Left lobe of liver (tissue), 2 donors: ENCODE measurements around the gene DGKB. TPM values are rescaled to one million over a fixed set of nuclear protein-coding genes. Genes with fewer than 3 reads are reported as not detected.

Experiments used
- ATAC-seq: fragments of 200-7000 bp; cut with Tn5 transposase; one replicate; pipeline ENCODE4 v1.9.1; 2020; ENCODE audit warnings: mild to moderate bottlenecking, moderate library complexity
- DNase-seq: peaks from one replicate; pipeline ENCODE4 v3.0.0-alpha.2; 2020; ENCODE audit warnings: low spot score
- total RNA-seq: library from RNA; stranded (reverse); gene quantifications from one replicate; pipeline ENCODE4 v1.2.1, GENCODE V29; 2021
- donor health status: DM: no; HTN: no; CAD: no; lungs with moderate emphysema.
- donor health status: DM: no; HTN: yes; CAD: no.

DGKB gene
- total RNA-seq, 1 donor from 2014 or later = 0.33 TPM

DNA sequence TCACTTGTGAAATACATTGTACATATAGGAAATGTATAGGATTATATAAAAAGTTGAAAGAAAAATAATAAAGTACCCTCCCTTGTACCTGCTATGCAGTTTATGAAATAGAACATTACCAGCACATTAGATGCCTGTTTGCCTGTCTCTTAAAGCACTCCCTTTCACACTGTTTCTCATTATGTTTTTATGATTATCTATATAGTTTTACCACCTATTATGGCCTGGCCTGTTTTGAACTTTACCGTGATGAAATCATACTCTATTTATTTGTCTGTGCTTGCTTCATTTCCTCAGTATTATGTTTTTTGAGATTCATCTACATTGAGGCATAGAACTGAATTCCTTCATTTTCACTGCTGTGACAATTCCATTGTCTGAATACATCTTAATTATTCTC, 41.1 kb downstream of the DGKB start:
- ATAC-seq (no peak), DNase-seq (no peak)

GRCh38 chr7:14859267-14859666, 43.3 kb downstream of the DGKB start:
- DNase-seq (no peak), ATAC-seq (no peak)

- ATAC-seq (peak; percentile 50), DNase-seq (no peak)
These were observed 43.7 kb downstream of the DGKB start for GRCh38 chr7:14858866-14859265.

DNA sequence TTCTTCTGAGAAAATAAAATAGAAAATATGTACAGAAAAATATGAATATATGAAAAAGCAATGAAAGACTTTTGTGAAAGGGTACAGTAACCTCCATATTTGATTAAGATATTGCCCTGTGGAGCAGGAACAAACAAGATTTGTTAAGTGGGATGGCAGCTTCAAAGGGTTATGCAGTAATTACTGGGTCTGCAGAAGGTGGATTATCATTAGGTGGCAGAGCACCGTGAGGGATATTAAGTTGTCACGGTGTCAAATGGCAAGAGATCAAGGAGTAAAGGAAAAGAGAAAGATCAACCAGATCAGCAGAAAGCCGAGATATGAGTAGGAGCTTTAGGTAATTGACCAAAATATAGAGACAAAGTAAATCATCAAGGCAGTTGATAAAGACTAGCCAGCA, 44.1 kb downstream of the DGKB start:
- no peak for ATAC-seq
- no peak for DNase-seq

DNA sequence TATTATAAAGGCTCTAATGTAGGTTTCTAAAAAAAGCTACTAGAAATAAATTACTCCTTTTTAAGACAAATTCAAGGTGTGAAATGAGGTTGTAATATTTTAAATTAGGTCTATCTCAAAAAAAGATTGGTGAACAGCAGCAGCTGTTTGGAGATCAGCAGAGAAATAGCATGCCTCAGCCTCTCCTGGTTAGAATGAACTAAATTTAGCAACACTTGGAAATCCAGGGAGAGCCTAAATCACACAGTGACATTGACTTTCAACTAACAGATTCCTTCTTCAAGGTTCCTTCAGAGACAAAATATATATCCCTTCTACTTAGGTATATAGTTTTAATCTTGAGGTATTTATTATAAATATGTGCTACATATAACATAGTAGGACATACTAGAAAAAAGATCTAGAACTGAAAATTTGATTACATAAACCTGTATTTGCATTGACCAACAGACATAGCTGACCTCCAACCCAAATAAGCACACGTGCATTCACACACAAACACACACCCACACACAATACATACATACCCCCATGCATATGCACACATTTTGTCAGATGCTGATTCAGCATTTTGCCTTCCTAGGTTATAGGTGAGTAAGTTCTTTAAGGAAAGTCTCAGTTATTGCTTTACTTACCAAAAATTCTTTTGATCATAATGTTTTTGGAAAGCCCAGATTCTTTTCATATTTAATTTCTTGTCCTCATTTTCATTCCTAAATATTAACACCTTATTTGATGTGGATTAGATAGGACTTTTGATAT, 47.3 kb downstream of the DGKB start:
- DNase-seq = no peak
- ATAC-seq = no peak

DNA sequence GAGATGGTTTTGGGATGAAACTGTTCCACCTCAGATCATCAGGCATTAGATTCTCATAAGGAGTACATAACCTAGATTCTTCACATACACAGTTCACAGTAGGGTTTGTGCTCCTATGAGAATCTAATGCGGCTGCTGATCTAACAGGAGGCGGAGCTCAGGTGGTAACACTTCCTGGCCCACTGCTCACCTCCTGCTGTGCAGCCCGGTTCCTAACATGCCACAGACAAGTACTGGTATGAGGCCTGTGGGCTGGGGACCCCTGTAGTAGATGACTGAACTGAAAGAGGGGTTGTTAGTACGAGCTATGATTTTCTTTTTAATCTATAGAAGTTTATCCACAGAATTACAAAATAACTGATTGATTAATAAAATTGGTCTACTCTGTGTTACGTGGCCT, 48.1 kb downstream of the DGKB start:
- DNase-seq (no peak), ATAC-seq (no peak)

DNA sequence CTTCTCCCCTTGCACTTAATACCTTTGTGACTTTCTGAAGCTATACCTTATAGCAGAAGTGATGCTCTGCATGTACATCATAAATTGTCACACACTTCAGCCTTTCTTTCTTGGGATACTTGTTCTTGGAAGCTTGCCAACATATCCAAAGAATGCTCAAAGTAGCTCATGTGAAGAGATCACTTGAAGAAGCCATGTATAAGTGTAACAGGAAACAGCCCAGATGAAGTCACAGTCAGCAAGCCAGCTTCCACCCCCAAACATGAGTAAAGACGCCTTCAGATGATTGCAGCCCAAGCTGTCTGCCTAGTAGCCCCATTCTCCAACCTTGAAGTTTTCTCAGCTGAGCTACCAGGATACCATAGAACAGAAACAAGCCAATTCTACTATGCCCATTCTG, 50.9 kb downstream of the DGKB start:
- DNase-seq = no peak
- ATAC-seq = no peak

DNA sequence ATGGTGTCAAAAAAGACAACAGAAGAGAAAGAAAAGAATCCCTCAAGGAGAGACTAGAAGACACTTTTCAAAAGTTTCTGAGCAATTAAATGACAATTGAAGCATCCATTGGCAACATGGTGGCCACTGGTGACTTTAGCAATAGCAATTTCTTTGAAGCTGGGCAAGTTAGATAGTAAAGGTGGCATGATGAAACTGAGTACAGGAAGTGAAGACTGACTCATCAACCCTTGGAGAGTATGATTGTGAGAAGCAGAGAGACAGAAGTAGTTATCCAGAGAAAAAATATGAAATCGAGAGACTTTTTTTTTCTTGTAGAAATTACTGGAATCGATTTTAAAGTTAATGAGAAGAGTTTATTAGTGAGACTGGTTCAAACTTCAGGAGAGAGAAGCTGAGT, 52.5 kb downstream of the DGKB start:
- ATAC-seq (no peak), DNase-seq (no peak)

DNA sequence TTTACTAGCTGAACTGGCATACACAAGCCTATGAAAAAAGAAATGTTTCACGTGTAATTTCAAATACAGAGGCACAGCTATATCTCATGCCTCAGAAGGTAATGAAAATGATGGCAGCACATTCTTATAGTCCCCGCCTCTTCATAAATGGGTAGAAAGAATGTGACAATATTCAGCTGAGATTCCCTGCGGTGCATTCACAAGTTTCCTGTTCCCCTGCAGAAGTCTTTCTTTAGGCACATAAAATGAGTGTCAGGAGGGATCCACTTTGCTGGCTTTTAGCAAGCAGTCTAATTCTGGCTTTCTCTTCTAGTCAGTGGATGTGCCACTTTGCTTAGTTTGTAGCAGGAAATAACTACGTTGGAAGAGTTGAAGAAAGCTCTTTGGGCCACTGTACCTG, 56.1 kb downstream of the DGKB start:
- ATAC-seq (no peak), DNase-seq (no peak)

- ATAC-seq (no peak), DNase-seq (no peak)
These were observed 58.8 kb downstream of the DGKB start for GRCh38 chr7:14843755-14844154.

GRCh38 chr7:14842523-14842922, 60.0 kb downstream of the DGKB start:
- ATAC-seq = no peak
- DNase-seq = no peak

DNA sequence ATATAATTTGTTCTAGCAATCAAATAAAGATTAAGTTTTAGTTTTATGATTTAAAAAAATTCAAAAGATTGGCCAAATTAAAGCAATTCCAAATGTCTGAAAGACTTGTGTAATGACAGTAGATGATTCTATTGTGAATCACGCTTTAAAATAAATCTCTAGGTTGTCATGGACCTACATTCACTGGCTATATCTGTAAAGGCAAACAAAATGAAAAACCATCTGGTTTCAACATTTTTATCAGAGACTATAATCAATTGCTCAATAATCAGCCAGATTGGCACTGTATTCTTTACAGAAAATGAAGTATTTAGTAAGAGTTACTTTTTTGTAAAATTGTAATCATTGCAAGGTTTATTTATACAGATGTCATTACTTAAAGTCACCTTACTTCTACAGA, 60.7 kb downstream of the DGKB start:
- ATAC-seq (no peak), DNase-seq (no peak)

DNA sequence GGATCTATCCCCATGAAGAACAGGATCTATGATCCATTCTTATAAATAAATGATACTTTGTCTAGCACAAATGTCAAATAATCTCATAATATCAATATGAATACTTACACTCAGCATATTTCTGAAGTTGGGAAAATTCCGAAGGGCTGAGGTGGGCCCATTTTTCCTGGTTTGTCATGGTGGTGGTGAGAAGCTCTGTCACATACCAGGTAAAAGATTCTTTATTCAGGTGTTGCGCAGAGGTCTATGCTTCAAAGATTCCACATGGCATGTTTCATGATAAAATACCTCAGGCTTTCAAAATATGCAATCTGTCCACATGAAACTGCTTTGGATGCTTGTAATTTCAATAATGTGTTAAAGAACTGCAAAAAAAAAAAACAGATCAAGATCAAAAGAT, 61.5 kb downstream of the DGKB start:
- DNase-seq = no peak
- ATAC-seq = no peak

DNA sequence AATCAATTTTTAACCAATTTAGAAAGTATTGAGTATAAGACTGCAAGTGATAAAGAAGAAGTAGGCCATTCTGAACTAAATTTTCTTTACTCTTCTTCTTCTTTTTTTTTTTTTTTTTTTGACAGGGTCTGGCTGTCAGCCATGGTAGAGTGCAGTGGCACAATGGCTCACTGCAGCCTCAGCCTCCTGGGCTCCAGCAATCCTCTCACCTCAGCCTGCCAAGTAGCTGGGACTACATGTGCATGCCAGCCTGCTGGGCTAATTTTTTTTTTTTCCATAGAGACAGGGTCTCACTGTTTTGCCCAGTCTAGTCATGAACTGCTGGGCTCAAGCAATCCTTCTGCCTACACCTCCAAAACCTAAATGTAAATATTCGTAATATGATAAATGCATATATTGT, 63.2 kb downstream of the DGKB start:
- ATAC-seq (no peak), DNase-seq (no peak)

DNA sequence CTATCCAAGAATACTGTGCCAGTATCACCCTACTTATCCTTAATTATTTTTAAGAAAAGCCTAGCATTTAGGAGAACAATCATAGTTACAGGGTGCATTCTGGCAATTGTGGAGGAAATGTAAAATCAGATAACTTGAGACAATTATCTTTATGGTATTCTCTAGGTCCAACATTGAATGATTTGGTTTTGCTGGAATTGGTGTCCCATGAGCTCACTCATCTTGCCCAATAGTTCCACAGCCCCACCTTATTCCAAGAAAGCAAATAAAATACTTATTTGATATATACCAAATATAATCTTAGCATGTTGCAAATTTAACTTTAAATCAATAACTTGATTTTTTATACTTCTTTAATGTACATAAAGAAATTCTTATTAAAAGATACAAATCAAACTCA, 65.3 kb downstream of the DGKB start:
- DNase-seq (no peak), ATAC-seq (no peak)

DNA sequence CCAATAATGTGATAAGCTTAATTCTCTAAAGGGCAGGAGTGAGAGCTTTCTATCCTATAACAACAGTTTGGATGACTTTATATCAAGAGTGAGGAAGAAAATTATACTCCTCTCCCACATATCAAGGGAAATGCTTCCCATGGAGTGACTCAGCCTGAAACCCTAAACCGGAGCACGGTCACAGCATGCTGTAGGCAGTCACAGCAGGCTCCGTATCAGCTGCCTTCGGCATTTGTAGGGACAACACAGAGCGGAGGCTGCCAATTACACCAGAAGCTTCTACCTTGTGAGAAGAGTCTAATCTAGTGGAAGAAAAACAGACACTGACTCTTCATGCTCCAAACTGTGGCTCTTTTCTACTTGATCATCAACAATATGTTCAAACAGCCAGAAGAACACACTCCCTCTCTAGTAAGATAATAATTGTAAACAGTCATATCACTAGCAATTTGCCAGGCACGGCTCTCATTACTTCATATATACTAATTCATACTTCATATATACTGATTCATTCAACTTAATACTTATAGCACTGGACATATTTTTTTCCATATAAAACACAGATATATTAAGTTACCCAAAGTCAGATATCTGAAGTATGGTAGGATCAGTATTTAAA, 65.9 kb downstream of the DGKB start:
- ATAC-seq = no peak
- DNase-seq = no peak

GRCh38 chr7:14836006-14836405, 66.5 kb downstream of the DGKB start:
- DNase-seq (no peak), ATAC-seq (no peak)

DNA sequence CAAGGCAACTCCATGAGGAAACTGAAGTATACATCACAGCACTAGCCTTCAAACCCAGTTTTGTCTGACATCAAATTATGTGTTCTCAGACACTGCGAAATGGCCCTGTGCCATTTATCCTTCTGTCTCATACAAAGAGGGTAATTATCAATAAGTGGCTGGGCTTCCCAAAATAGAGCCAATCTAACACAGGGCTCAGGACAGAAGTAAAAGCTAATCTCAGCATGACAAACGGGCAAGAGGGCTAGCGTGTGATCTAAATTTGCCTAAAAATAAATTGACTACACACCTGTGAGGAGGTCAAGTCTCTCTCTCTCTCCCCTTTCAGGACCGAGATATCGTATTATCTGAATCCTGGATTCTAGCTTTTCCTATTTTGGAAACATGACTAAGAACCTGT, 67.2 kb downstream of the DGKB start:
- ATAC-seq = no peak
- DNase-seq = no peak

DNA sequence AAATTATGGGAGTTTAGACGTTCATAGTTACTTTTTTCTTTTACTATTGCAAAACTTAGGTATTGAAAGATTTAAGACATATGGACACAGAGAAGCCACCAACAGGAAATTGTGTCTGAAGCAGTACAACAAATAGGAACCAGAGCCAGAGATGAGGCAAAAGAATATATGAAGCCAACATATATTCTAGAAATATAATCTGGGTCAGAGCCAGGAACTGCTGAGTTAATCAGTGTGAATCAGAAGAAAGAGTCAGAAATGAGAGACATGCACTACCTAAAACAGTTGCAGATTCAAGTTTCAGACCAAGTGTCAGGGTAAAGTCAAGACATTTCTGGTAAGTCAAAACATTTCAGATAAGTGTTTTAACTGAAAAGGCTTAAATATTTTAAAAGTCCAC, 67.7 kb downstream of the DGKB start:
- DNase-seq = no peak

DNA sequence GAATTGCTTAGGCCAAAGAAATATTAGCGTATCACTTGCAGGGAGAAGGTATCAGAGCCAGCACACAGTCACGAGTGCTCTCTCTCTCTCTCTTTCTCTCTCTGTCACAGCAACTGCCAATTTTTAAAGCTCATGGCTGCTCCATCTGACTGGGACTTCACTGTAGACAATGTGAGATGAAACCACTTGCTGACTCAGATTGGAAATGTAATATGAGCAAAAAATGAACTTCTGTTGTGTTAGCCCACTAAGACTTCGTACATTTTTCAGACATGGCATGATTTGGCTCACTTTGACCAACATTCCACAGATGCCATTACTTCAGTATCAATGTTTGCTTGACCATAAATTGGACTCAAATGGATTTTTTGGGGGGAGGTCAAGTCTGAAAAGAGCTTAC, 68.1 kb downstream of the DGKB start:
- no peak for ATAC-seq
- DNase-seq = no peak

More for the DNA sequence above, 67.7 kb downstream of the DGKB start:
- no peak for ATAC-seq

GRCh38 chr7:14833707-14834106, 68.8 kb downstream of the DGKB start:
- no peak for DNase-seq

DNA sequence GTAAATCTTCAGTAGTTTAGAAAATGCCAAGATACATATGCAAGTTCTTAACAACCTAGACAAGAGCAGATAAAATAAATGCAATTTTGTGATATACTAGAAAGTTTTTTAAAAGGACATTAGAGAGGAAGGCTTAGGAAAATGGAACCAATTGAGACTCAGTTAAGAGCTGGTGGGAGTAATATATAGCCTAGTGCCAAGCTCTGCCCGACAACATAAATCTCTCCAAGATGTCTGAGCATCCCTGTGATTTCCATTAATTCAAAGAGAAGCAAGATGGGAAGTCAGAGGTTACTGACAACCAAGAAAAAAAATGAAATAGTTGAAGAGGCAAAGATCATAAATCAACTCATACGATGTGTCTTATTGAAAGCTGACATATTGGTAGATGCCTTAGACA, 74.5 kb downstream of the DGKB start:
- DNase-seq = no peak
- no peak for ATAC-seq

More at GRCh38 chr7:14833707-14834106, 68.8 kb downstream of the DGKB start:
- ATAC-seq = no peak

- no peak for DNase-seq
- peak; percentile 48 for ATAC-seq
These were observed 76.1 kb downstream of the DGKB start for GRCh38 chr7:14826426-14826825.
